SK-N-SH treated with all-trans-retinoic acid at 6 μM for 48 hours (cell line): ENCODE results near the gene SSR2.

ENCODE experiments used
- ATAC-seq: fragments of 200-7000 bp; cut with Tn5 transposase; 3 replicates; pipeline ENCODE4 v1.9.1; 2020; ENCODE audit warnings: mild to moderate bottlenecking, moderate library complexity
- ARNTL ChIP-seq: fragments of 450-650 bp; formaldehyde crosslinking; IDR thresholded peaks from 2 replicates; pipeline ENCODE4 v1.5.0; 2020; ENCODE audit warnings: low read depth, mild to moderate bottlenecking, moderate library complexity, borderline replicate concordance
- BACH2 ChIP-seq: fragments of 250-450 bp; sonication (Bioruptor Pico); IDR thresholded peaks from 2 replicates; pipeline ENCODE4 v1.9.0; 2021; ENCODE audit warnings: mild to moderate bottlenecking, borderline replicate concordance
- CREB5 ChIP-seq: fragments of 250-450 bp; sonication (Bioruptor Pico); IDR thresholded peaks from 2 replicates; pipeline ENCODE4 v1.5.1; 2020; ENCODE audit warnings: low read depth, mild to moderate bottlenecking, moderate library complexity
- CSDC2 ChIP-seq: fragments of 250-450 bp; sonication (Bioruptor Pico); IDR thresholded peaks from 2 replicates; pipeline ENCODE4 v1.5.0; 2020; ENCODE audit warnings: mild to moderate bottlenecking, moderate library complexity
- CSRNP3 ChIP-seq: fragments of 250-450 bp; sonication (Bioruptor Pico); IDR thresholded peaks from 2 replicates; pipeline ENCODE4 v1.5.1; 2021; ENCODE audit warnings: mild to moderate bottlenecking, moderate library complexity
- ESRRG ChIP-seq: fragments of 250-450 bp; sonication (Bioruptor Pico); IDR thresholded peaks from 2 replicates; pipeline ENCODE4 v1.6.1; 2021; ENCODE audit warnings: mild to moderate bottlenecking
- GLIS3 ChIP-seq: fragments of 250-450 bp; sonication (Bioruptor Pico); IDR thresholded peaks from 2 replicates; pipeline ENCODE4 v1.5.0; 2020; ENCODE audit warnings: mild to moderate bottlenecking, moderate library complexity
- OSR1 ChIP-seq: fragments of 250-450 bp; sonication (Bioruptor Pico); IDR thresholded peaks from 2 replicates; pipeline ENCODE4 v1.8.0; 2022; ENCODE audit warnings: moderate library complexity, mild to moderate bottlenecking, inconsistent platforms
- PATZ1 ChIP-seq: fragments of 250-450 bp; sonication (Bioruptor Pico); IDR thresholded peaks from 2 replicates; pipeline ENCODE4 v1.8.0; 2020; ENCODE audit warnings: mild to moderate bottlenecking, moderate library complexity, borderline replicate concordance
- POU6F1 ChIP-seq: fragments of 250-450 bp; sonication (Bioruptor Pico); IDR thresholded peaks from 2 replicates; pipeline ENCODE4 v1.8.0; 2021; ENCODE audit warnings: low read depth, mild to moderate bottlenecking, moderate library complexity, borderline replicate concordance
- PPARA ChIP-seq: fragments of 250-450 bp; sonication (Bioruptor Pico); IDR thresholded peaks from 2 replicates; pipeline ENCODE4 v1.5.0; 2020; ENCODE audit warnings: mild to moderate bottlenecking, borderline replicate concordance
- RARB ChIP-seq: fragments of 250-450 bp; sonication (Bioruptor Pico); IDR thresholded peaks from 2 replicates; pipeline ENCODE4 v1.8.0; 2021; ENCODE audit warnings: mild to moderate bottlenecking, moderate library complexity
- SNAI2 ChIP-seq: fragments of 250-450 bp; sonication (Bioruptor Pico); IDR thresholded peaks from 2 replicates; pipeline ENCODE4 v1.5.0; 2020; ENCODE audit warnings: mild to moderate bottlenecking, moderate library complexity
- TOX ChIP-seq: fragments of 250-450 bp; sonication (Bioruptor Pico); IDR thresholded peaks from 2 replicates; pipeline ENCODE4 v1.8.0; 2021; ENCODE audit warnings: mild to moderate bottlenecking, moderate library complexity, borderline replicate concordance
- TSHZ2 ChIP-seq: fragments of 250-450 bp; sonication (Bioruptor Pico); IDR thresholded peaks from 2 replicates; pipeline ENCODE4 v1.5.0; 2020; ENCODE audit warnings: mild to moderate bottlenecking, moderate library complexity
- ZFP30 ChIP-seq: fragments of 450-650 bp; formaldehyde crosslinking; IDR thresholded peaks from 2 replicates; pipeline ENCODE4 v1.5.0; 2022; ENCODE audit warnings: mild to moderate bottlenecking, moderate library complexity
- ZNF565 ChIP-seq: fragments of 450-650 bp; formaldehyde crosslinking; conservative IDR thresholded peaks from 2 replicates; pipeline ENCODE4 v1.5.0; 2020; ENCODE audit warnings: low read depth, mild to moderate bottlenecking, moderate library complexity
- ZNF70 ChIP-seq: fragments of 450-650 bp; formaldehyde crosslinking; IDR thresholded peaks from 2 replicates; pipeline ENCODE4 v1.5.0; 2020; ENCODE audit warnings: mild to moderate bottlenecking, moderate library complexity
- ZNF8 ChIP-seq: fragments of 450-650 bp; formaldehyde crosslinking; IDR thresholded peaks from 2 replicates; pipeline ENCODE4 v1.5.0; 2020; ENCODE audit warnings: mild to moderate bottlenecking, moderate library complexity

SSR2 gene

GRCh38 chr1:156025876-156026275 lies 5.1 kb upstream of the SSR2 start (continued):
- TF ChIP-seq ZFP30 (no peak), TSHZ2 (CRISPR knock-in tag) (no peak), OSR1 (no peak), BACH2 (CRISPR knock-in tag) (no peak)

GRCh38 chr1:156024801-156025200 lies 4.0 kb upstream of the SSR2 start:
- ATAC-seq: no peak
- no peak for TF ChIP-seq ZFP30
- no peak for TF ChIP-seq ZNF8 (CRISPR knock-in tag)
- no peak for TF ChIP-seq ZNF565 (CRISPR knock-in tag)
- TF ChIP-seq, all 23 proteins: peak for 0

- ATAC-seq: no peak
- no peak for TF ChIP-seq CREB5 (CRISPR knock-in tag)
- TF ChIP-seq PPARA (CRISPR knock-in tag): no peak
- no peak for TF ChIP-seq OSR1
- no peak for TF ChIP-seq ESRRG (CRISPR knock-in tag)
- TF ChIP-seq ZFP30: no peak
- no peak for TF ChIP-seq ZNF565 (CRISPR knock-in tag)
- TF ChIP-seq GLIS3 (CRISPR knock-in tag): no peak
- no peak for TF ChIP-seq TSHZ2 (CRISPR knock-in tag)
- TF ChIP-seq TOX: no peak
- TF ChIP-seq ZNF8 (CRISPR knock-in tag): no peak
- no peak for TF ChIP-seq CSDC2 (CRISPR knock-in tag)
- no peak for TF ChIP-seq POU6F1 (CRISPR knock-in tag)
- TF ChIP-seq RARB (CRISPR knock-in tag): no peak
- TF ChIP-seq ARNTL (CRISPR knock-in tag): no peak
These were observed 1.2 kb upstream of the SSR2 start for GRCh38 chr1:156021954-156022353.

- no peak for ATAC-seq
- TF ChIP-seq BACH2 (CRISPR knock-in tag) (no peak), CREB5 (CRISPR knock-in tag) (no peak), ARNTL (CRISPR knock-in tag) (no peak), SNAI2 (no peak), TOX (no peak), TSHZ2 (CRISPR knock-in tag) (no peak), ZNF70 (CRISPR knock-in tag) (no peak), PATZ1 (CRISPR knock-in tag) (no peak), CSRNP3 (no peak), ZNF565 (CRISPR knock-in tag) (no peak), ZNF8 (CRISPR knock-in tag) (no peak), CSDC2 (CRISPR knock-in tag) (no peak)
- TF ChIP-seq, all 23 proteins: peak for 0
These were observed 310 bp upstream of the SSR2 start for GRCh38 chr1:156021093-156021428.
